ENCODE results near the gene NFATC2.

Gene NFATC2

DNA sequence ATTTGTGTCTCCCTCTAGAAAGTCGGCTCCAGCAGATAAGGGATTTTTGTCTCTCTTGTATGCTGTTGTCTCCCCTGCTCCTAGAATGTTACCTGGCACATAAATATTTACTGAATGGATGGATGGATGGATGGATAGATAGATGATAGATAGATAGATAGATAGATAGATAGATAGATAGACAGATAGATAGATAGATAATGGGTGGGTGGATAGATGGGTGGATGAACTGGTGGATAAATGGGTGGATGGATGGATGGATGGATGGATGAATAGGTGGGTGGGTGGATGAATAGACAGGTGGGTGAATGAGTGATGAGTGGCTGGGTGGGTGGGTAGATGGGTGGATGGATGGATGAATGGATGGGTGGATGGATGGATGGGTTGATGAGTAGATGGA is 185.0 kb downstream of the NFATC2 start:
- Histone ChIP-seq H3K9ac (ENCODE audit: low read length) (no peak overlapping the region), H3K9me2 (replicated peaks; ENCODE audit: insufficient read depth, low read length) (no peaks in the 10 kb centered on the region), H2AFZ (ENCODE audit: low read depth, low read length, severe bottlenecking) (no peak overlapping the region), H3K27me3 (ENCODE audit: low read length) (no peaks in the 10 kb centered on the region), H3K79me2 (ENCODE audit: insufficient read depth, low read length) (no peaks in the 10 kb centered on the region), H3K36me3 (ENCODE audit: low read length) (no peaks in the 10 kb centered on the region), H3K4me3 (ENCODE audit: insufficient read depth, low read length, poor library complexity, severe bottlenecking) (no peak overlapping the region), H3K9me3 (ENCODE audit: insufficient read depth, low read length) (no peaks in the 10 kb centered on the region), H3K27ac (ENCODE audit: low read depth, low read length) (no peak overlapping the region), H3K4me2 (ENCODE audit: low read depth, low read length, poor library complexity, severe bottlenecking) (no peak overlapping the region), H3F3A (ENCODE audit: insufficient read depth) (no peaks in the 10 kb centered on the region), H4K20me1 (ENCODE audit: low read depth, low read length) (no peaks in the 10 kb centered on the region)
- TF ChIP-seq EZH2phosphoT487 (conservative IDR thresholded peaks at IDR 0.05; ENCODE audit: low read length): no peak
- TF ChIP-seq, protein P1, sequence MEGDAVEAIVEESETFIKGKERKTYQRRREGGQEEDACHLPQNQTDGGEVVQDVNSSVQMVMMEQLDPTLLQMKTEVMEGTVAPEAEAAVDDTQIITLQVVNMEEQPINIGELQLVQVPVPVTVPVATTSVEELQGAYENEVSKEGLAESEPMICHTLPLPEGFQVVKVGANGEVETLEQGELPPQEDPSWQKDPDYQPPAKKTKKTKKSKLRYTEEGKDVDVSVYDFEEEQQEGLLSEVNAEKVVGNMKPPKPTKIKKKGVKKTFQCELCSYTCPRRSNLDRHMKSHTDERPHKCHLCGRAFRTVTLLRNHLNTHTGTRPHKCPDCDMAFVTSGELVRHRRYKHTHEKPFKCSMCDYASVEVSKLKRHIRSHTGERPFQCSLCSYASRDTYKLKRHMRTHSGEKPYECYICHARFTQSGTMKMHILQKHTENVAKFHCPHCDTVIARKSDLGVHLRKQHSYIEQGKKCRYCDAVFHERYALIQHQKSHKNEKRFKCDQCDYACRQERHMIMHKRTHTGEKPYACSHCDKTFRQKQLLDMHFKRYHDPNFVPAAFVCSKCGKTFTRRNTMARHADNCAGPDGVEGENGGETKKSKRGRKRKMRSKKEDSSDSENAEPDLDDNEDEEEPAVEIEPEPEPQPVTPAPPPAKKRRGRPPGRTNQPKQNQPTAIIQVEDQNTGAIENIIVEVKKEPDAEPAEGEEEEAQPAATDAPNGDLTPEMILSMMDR (IDR thresholded peaks at IDR 0.05; ENCODE audit: insufficient read depth, low read length, poor library complexity, severe bottlenecking): no peak

DNA sequence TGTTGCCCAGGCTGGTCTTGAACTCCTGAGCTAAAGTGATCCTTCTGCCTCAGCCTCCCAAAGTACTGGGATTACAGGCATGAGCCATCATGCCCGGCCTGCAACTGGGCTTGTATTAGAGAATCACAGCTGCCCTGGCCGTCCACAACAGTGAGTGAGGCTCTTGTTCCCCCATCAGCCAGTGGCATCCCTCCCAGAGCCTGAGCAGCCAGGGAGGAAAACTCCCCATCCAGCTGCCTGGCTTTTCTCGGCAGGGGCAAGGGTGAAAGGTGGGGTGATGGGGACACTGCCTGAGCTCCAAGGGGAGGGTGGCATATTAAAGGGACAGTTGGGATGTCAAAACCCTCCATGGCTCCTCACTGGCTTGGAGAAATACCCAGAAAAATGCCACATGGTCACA is 185.6 kb downstream of the NFATC2 start:
- no peak overlapping the region for H3K4me3 ChIP-seq (ENCODE audit: insufficient read depth, low read length, poor library complexity, severe bottlenecking)
- no peak overlapping the region for H2AFZ ChIP-seq (ENCODE audit: low read depth, low read length, severe bottlenecking)
- no peaks in the 10 kb centered on the region for H3F3A ChIP-seq (ENCODE audit: insufficient read depth)
- TF ChIP-seq EZH2phosphoT487 (conservative IDR thresholded peaks at IDR 0.05; ENCODE audit: low read length): no peak
- TF ChIP-seq, protein P1 (IDR thresholded peaks at IDR 0.05; ENCODE audit: insufficient read depth, low read length, poor library complexity, severe bottlenecking): no peak
- no peaks in the 10 kb centered on the region for H3K9me2 ChIP-seq (replicated peaks; ENCODE audit: insufficient read depth, low read length)
- no peaks in the 10 kb centered on the region for H4K20me1 ChIP-seq (ENCODE audit: low read depth, low read length)
- no peak overlapping the region for H3K9ac ChIP-seq (ENCODE audit: low read length)
- H3K4me2 ChIP-seq (ENCODE audit: low read depth, low read length, poor library complexity, severe bottlenecking): no peak overlapping the region
- H3K27me3 ChIP-seq (ENCODE audit: low read length): no peaks in the 10 kb centered on the region
- H3K79me2 ChIP-seq (ENCODE audit: insufficient read depth, low read length): no peaks in the 10 kb centered on the region
- H3K27ac ChIP-seq (ENCODE audit: low read depth, low read length): no peak overlapping the region
- no peaks in the 10 kb centered on the region for H3K9me3 ChIP-seq (ENCODE audit: insufficient read depth, low read length)
- no peaks in the 10 kb centered on the region for H3K36me3 ChIP-seq (ENCODE audit: low read length)

- H3K4me2 ChIP-seq (ENCODE audit: low read depth, low read length, poor library complexity, severe bottlenecking): no peak overlapping the region
These were observed 187.7 kb downstream of the NFATC2 start for GRCh38 chr20:51354769-51355319.

More at GRCh38 chr20:51354769-51355319, 187.7 kb downstream of the NFATC2 start:
- H3K9me2 ChIP-seq (replicated peaks; ENCODE audit: insufficient read depth, low read length): no peaks in the 10 kb centered on the region
- H4K20me1 ChIP-seq (ENCODE audit: low read depth, low read length): no peaks in the 10 kb centered on the region
- H3K27ac ChIP-seq (ENCODE audit: low read depth, low read length): no peak overlapping the region
- no peaks in the 10 kb centered on the region for H3F3A ChIP-seq (ENCODE audit: insufficient read depth)
- no peaks in the 10 kb centered on the region for H3K79me2 ChIP-seq (ENCODE audit: insufficient read depth, low read length)
- H3K4me3 ChIP-seq (ENCODE audit: insufficient read depth, low read length, poor library complexity, severe bottlenecking): no peak overlapping the region
- H3K9ac ChIP-seq (ENCODE audit: low read length): no peak overlapping the region
- TF ChIP-seq, protein P1 (IDR thresholded peaks at IDR 0.05; ENCODE audit: insufficient read depth, low read length, poor library complexity, severe bottlenecking): no peak
- TF ChIP-seq EZH2phosphoT487 (conservative IDR thresholded peaks at IDR 0.05; ENCODE audit: low read length): no peak
- no peaks in the 10 kb centered on the region for H3K36me3 ChIP-seq (ENCODE audit: low read length)
- no peak overlapping the region for H2AFZ ChIP-seq (ENCODE audit: low read depth, low read length, severe bottlenecking)
- no peaks in the 10 kb centered on the region for H3K9me3 ChIP-seq (ENCODE audit: insufficient read depth, low read length)
- no peaks in the 10 kb centered on the region for H3K27me3 ChIP-seq (ENCODE audit: low read length)

Data from SU-DHL-6 (cell line).